Purkinje cell (primary cell): ENCODE measurements around the gene OR5M11. TPM values are rescaled to one million over a fixed set of nuclear protein-coding genes. Genes with fewer than 3 reads are reported as not detected.

Source experiments
- polyA plus RNA-seq: library from polyadenylated mRNA; unstranded; fragments of >200 nt; fragmentation: Nextera tagmentation; gene quantifications from 2 replicates; pipeline ENCODE4 v1.2.1, GENCODE V29; 2014

Gene OR5M11
- polyA plus RNA-seq: not detected in 2 replicates

GRCh38 chr11:56543157-56543556, at the start of gene OR5M11:
Gene OR5M11 (minus strand): TSS chr11:56543257. CDS start chr11:56543257, 0 bp downstream.

GRCh38 chr11:56577621-56578020, 34.6 kb upstream of the OR5M11 start, which contains the start of gene OR5M10:
Gene OR5M10 (minus strand): TSS chr11:56577721. CDS start chr11:56577721, 0 bp downstream.

Other genes with a start within 250 kb of the OR5M11 start
- gene OR8K3, start 228.1 kb downstream of the OR5M11 start, polyA plus RNA-seq: not detected in 2 replicates
- not detected in 2 replicates for gene OR8K1, start 197.2 kb downstream of the OR5M11 start, polyA plus RNA-seq
- not detected in 2 replicates for gene OR8J1, start 189.0 kb downstream of the OR5M11 start, polyA plus RNA-seq
- not detected in 2 replicates for gene OR8U1, start 167.6 kb downstream of the OR5M11 start, polyA plus RNA-seq
- not detected in 2 replicates for gene OR5AL1, start 130.6 kb downstream of the OR5M11 start, polyA plus RNA-seq
- gene OR5M3, start 69.9 kb downstream of the OR5M11 start, polyA plus RNA-seq: not detected in 2 replicates
- gene OR5M8, start 51.9 kb downstream of the OR5M11 start, polyA plus RNA-seq: not detected in 2 replicates
- gene OR5M10, start 34.5 kb upstream of the OR5M11 start, polyA plus RNA-seq: not detected in 2 replicates
- gene OR5M1, start 71.6 kb upstream of the OR5M11 start, polyA plus RNA-seq: not detected in 2 replicates
- not detected in 2 replicates for gene OR5AP2, start 99.2 kb upstream of the OR5M11 start, polyA plus RNA-seq
- gene OR5AR1, start 120.4 kb upstream of the OR5M11 start, polyA plus RNA-seq: not detected in 2 replicates
- gene OR9G1, start 155.8 kb upstream of the OR5M11 start, polyA plus RNA-seq: not detected in 2 replicates
- not detected in 2 replicates for gene OR9G4, start 205.4 kb upstream of the OR5M11 start, polyA plus RNA-seq